Mucosa of stomach (tissue), 1 donor: ENCODE results near the gene FAT1.
A peak's percentile ranks its signal among the peaks of the same experiment; 100 is the strongest.
"Not testable (repeated sequence)": the region's sequence is repeated elsewhere in the genome, so short reads cannot be mapped to it uniquely, and the experiment has no call there.

ENCODE experiments used
- H3K27me3 ChIP-seq: one replicate; pipeline ENCODE4 v1.7.0; 2013; ENCODE audit warnings: mild to moderate bottlenecking, low read length; ENCODE audit not compliant: control insufficient read depth, insufficient read depth
- H3K36me3 ChIP-seq: one replicate; pipeline ENCODE4 v1.7.0; 2013; ENCODE audit warnings: low read length; ENCODE audit not compliant: control insufficient read depth, insufficient read depth
- H3K4me1 ChIP-seq: one replicate; pipeline ENCODE4 v1.7.0; 2013; ENCODE audit warnings: mild to moderate bottlenecking, low read length; ENCODE audit not compliant: control insufficient read depth, insufficient read depth
- H3K4me3 ChIP-seq: one replicate; pipeline ENCODE4 v1.7.0; 2013; ENCODE audit warnings: low read length
- H3K9ac ChIP-seq: one replicate; pipeline ENCODE4 v1.7.0; 2013; ENCODE audit warnings: mild to moderate bottlenecking, low read length, moderate library complexity
- H3K9me3 ChIP-seq: one replicate; pipeline ENCODE4 v1.7.0; 2013; ENCODE audit warnings: mild to moderate bottlenecking, low read length, moderate library complexity; ENCODE audit not compliant: control insufficient read depth
- donor health status: Pancreatic carcinoma.

FAT1 gene

DNA sequence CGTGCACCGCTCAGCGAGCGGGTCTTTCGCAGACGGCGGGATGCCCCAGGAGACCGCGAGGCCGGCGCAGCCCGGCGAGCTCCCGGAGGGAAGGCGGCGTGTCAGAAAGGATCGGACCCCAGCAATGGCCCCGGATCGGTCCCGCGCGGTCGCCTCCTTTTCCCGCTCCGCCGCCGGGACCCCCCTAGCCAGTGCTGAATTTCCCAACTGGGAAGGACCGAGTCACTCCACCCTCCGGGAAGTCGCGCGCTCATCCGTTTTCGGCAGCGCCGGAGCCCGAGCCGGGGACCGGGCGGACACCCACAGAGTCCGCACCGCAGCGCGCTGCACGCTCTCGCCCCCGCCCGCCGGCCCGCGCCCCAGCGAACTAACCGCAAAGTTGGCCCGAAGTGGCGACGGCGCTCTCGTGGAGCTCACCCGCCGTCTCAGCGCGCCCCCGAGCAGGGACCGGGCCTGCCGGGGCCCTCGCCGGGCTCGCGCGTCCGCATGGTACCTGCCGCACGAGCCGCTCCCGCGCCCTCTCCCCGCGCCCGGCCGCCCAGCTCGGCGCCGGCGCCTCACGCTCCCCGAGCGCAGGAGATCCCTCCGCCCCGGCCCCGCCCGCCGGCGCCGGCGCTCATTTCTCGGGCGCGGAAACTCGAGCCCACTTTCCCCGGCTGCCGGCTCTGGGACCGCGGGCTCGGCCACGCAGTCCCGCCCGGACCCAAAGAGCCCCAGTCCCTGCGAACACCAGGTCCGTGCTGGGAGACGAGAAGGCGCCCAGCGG is at the start of gene FAT1:
Gene FAT1, minus strand, starts transcription at position 565 of the 766 bp plus-strand sequence. CDS start 14,029 bp downstream, outside the sequence.
- Histone ChIP-seq H3K9me3 (no peaks in the 10 kb centered on the region), H3K27me3 (no peaks in the 10 kb centered on the region), H3K9ac (peak within 1 kb of the TSS; percentile 88), H3K4me1 (peaks cover 7% of the 10 kb centered on the region), H3K36me3 (no peaks in the 10 kb centered on the region), H3K4me3 (peak within 1 kb of the TSS; percentile 97)

DNA sequence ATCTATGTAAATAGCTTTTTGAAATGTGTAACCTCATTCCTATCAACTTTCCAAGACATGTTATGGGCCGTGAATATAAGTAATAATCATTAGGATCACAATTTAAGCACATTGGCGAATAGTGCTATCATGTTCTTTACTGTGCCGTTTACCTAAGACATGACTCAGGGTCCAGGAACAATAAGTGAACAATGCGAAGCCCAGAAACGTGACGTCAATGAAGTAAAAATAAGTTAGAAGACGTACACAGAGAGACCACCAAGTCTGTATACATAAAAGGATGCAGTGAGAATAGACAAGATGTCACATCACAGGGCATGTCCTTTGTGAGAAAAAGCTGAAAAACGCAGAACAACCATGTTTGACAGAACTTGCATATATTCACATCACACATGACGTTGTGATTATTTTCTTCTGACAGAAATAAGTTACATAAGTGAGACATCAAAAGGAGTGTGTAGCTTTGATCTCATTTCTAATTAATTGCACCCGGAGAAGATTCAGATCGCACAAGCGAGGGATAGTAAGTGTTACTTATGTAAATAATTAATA is 49.4 kb upstream of the FAT1 start:
- Histone ChIP-seq H3K9ac (no peak overlapping the region), H3K27me3 (no peaks in the 10 kb centered on the region), H3K9me3 (no peaks in the 10 kb centered on the region), H3K4me3 (no peak overlapping the region), H3K4me1 (no peaks in the 10 kb centered on the region), H3K36me3 (no peaks in the 10 kb centered on the region)

DNA sequence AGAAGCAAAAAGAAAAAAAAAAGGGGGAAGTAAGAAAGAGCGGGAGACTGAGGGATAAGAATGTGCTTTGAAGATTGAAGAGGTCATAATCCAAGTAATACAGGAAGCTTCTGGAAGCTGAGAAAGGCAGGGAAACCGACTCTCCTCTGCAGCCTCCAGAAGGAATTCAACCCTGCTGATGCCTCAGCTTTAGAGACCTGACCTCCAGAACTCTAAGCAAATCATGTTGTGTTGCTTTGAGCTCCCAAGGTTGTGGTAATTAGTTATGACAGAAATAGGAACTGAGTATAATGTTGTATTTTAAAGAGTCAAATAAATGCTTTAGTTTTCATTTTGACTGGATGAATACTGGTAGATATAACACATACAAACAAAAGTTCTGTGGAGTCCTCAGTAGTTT is 48.0 kb upstream of the FAT1 start:
- H3K27me3 ChIP-seq: no peaks in the 10 kb centered on the region
- no peak overlapping the region for H3K4me3 ChIP-seq
- no peaks in the 10 kb centered on the region for H3K9me3 ChIP-seq
- no peak overlapping the region for H3K9ac ChIP-seq
- no peaks in the 10 kb centered on the region for H3K36me3 ChIP-seq
- no peaks in the 10 kb centered on the region for H3K4me1 ChIP-seq

DNA sequence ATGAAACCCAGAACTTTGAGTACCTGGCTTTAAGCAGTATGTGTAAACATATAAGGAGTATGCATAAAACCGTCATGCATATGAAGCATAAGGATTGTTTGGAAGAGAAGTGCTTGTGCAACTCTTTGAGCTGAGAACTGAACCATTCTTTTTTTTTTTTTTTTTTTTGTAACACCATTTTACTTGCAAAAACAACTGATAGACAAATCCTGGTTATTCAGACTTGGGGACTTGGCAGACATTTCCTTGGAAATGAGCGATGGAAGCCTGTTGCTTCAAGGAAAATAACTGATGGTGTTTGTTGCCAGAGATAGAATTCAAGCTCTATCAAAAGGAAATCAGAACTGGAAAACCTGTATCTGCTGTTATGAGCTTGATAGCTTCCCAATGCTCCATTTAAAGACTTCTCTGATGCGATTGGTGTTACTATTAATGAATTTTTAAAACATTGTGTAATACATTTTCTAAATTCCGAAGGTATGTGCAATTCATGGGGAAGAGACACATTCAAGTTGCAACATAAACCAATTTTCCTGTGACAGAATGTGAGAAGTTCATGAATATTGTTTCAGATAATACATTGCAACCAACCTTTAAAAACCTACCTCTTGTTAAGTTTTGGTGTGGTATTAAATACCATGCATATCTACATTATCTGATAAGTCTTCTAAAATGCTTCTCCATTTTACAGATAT is 47.0 kb upstream of the FAT1 start:
- Histone ChIP-seq H3K9ac (no peak overlapping the region), H3K9me3 (no peaks in the 10 kb centered on the region), H3K27me3 (no peaks in the 10 kb centered on the region), H3K4me1 (peaks cover 6% of the 10 kb centered on the region), H3K36me3 (no peaks in the 10 kb centered on the region), H3K4me3 (no peak overlapping the region)

DNA sequence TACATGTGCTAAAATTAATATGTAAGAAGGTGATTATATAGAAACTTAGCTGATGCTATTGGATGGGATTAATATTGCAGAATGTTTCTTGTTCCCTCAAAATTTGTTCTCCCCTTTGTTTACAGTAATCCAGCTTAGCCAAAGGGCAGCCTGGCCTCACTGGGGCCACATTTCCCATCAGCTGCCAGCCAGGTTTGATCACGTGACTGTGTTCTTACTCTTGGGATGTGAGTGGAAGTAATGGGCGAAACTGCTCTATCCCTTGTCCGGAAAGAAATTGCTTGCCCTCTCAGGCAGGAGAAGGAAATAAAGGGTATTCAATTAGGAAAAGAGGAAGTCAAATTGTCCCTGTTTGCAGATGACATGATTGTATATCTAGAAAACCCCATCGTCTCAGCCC is 44.1 kb upstream of the FAT1 start:
- Histone ChIP-seq H3K27me3 (no peaks in the 10 kb centered on the region), H3K9me3 (no peaks in the 10 kb centered on the region), H3K4me1 (peaks cover 14% of the 10 kb centered on the region), H3K9ac (no peak overlapping the region), H3K36me3 (no peaks in the 10 kb centered on the region), H3K4me3 (no peak overlapping the region)

- peaks cover 14% of the 10 kb centered on the region for H3K4me1 ChIP-seq
- no peaks in the 10 kb centered on the region for H3K9me3 ChIP-seq
- no peak overlapping the region for H3K4me3 ChIP-seq
- H3K9ac ChIP-seq: no peak overlapping the region
- no peaks in the 10 kb centered on the region for H3K27me3 ChIP-seq
- no peaks in the 10 kb centered on the region for H3K36me3 ChIP-seq
These were observed 42.3 kb upstream of the FAT1 start for GRCh38 chr4:186765673-186766546.

- Histone ChIP-seq H3K9me3 (no peaks in the 10 kb centered on the region), H3K4me1 (peaks cover 14% of the 10 kb centered on the region), H3K4me3 (no peak overlapping the region), H3K27me3 (no peaks in the 10 kb centered on the region), H3K9ac (no peak overlapping the region), H3K36me3 (no peaks in the 10 kb centered on the region)
These were observed 41.5 kb upstream of the FAT1 start for GRCh38 chr4:186765138-186765537.

DNA sequence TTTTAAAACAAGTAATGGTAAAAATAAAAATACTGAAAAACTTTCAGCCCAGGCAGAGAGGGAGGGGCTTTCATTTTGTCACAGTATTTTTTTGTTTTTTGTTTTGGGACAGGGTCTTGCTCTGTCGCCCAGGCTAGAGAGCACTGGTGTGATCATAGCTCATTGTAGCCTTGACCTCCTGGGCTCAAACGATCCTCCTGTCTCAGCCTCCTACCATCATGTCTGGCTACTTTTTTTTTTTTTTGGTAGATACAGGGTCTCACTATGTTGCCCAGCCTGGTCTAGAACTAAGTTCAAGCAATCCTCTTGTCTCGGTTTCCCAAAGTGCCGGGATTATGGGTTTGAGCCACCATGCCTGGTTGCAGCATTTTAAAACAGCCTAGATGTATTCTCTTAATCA is 40.8 kb upstream of the FAT1 start:
- Histone ChIP-seq H3K36me3 (no peaks in the 10 kb centered on the region), H3K27me3 (no peaks in the 10 kb centered on the region), H3K9me3 (no peaks in the 10 kb centered on the region), H3K9ac (no peak overlapping the region), H3K4me1 (peaks cover 14% of the 10 kb centered on the region), H3K4me3 (no peak overlapping the region)

DNA sequence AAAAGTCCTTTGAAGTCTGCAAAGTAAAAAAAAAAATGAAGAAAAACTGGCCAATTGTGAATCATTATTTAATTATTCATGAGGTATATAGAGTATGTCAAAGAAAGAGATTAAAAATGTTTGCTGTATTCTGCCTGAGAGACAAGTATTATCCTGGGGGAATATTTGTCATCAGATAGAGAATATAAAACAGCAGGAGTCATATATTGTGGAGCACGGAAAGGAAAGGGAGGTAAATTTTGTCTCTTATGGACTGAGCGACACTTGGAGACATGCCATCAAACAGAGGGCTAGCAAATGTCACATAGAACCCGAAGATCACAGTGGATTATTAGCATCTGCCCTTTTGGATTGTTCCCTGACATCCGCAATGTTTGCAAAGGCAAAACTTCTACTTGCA is 39.2 kb upstream of the FAT1 start:
- Histone ChIP-seq H3K36me3 (no peaks in the 10 kb centered on the region), H3K4me1 (peaks cover 14% of the 10 kb centered on the region), H3K27me3 (no peaks in the 10 kb centered on the region), H3K9ac (no peak overlapping the region), H3K4me3 (no peak overlapping the region), H3K9me3 (no peaks in the 10 kb centered on the region)

- Histone ChIP-seq H3K4me3 (no peak overlapping the region), H3K9me3 (no peaks in the 10 kb centered on the region), H3K4me1 (peaks cover 14% of the 10 kb centered on the region), H3K27me3 (no peaks in the 10 kb centered on the region), H3K9ac (no peak overlapping the region), H3K36me3 (no peaks in the 10 kb centered on the region)
These were observed 38.7 kb upstream of the FAT1 start for GRCh38 chr4:186762361-186762760.

GRCh38 chr4:186761956-186762355 is 38.3 kb upstream of the FAT1 start:
- not testable (repeated sequence) for H3K9me3 ChIP-seq, H3K4me3 ChIP-seq, H3K36me3 ChIP-seq

More at GRCh38 chr4:186761956-186762355, 38.3 kb upstream of the FAT1 start:
- H3K9ac ChIP-seq, H3K27me3 ChIP-seq: not testable (repeated sequence)
- H3K4me1 ChIP-seq: peaks cover 14% of the 10 kb centered on the region
